HepG2 (cell line): ENCODE data around the gene CST3. TPM values are rescaled to one million over a fixed set of nuclear protein-coding genes. Genes with fewer than 3 reads are reported as not detected.

Source experiments
- ARID4A ChIP-seq: sonication (generic); formaldehyde crosslinking; IDR thresholded peaks from 2 replicates; pipeline ENCODE4 v1.5.0; 2020; ENCODE audit warnings: mild to moderate bottlenecking, missing genetic modification reagents, borderline replicate concordance
- CBX5 ChIP-seq: sonication (generic); formaldehyde crosslinking; IDR thresholded peaks from 2 replicates; pipeline ENCODE4 v1.4.0; 2020; ENCODE audit warnings: missing genetic modification reagents, borderline replicate concordance
- GABPB1 ChIP-seq: IDR thresholded peaks from 2 replicates; pipeline ENCODE4 v1.6.1; 2016; ENCODE audit warnings: mild to moderate bottlenecking, missing genetic modification reagents, moderate library complexity, missing compliant biosample characterization
- HBP1 ChIP-seq: IDR thresholded peaks from 2 replicates; pipeline ENCODE4 v1.6.1; 2016; ENCODE audit warnings: low read depth, control low read depth
- KAT7 ChIP-seq: IDR thresholded peaks from 2 replicates; pipeline ENCODE4 v1.6.1; 2018; ENCODE audit warnings: borderline replicate concordance, missing compliant biosample characterization
- KLF12 ChIP-seq: sonication (generic); formaldehyde crosslinking; IDR thresholded peaks from 2 replicates; pipeline ENCODE4 v1.4.0; 2020; ENCODE audit warnings: missing genetic modification reagents, borderline replicate concordance
- KMT2B ChIP-seq: IDR thresholded peaks from 2 replicates; pipeline ENCODE4 v1.6.1; 2016; ENCODE audit warnings: missing genetic modification reagents, missing compliant biosample characterization
- MIXL1 ChIP-seq: IDR thresholded peaks from 2 replicates; pipeline ENCODE4 v1.6.1; 2016
- NRL ChIP-seq: sonication (generic); formaldehyde crosslinking; IDR thresholded peaks from 2 replicates; pipeline ENCODE4 v1.5.0; 2020; ENCODE audit warnings: missing genetic modification reagents, mild to moderate bottlenecking, moderate library complexity, borderline replicate concordance
- POGZ ChIP-seq: sonication (generic); formaldehyde crosslinking; IDR thresholded peaks from 2 replicates; pipeline ENCODE4 v1.4.0; 2020; ENCODE audit warnings: mild to moderate bottlenecking, missing genetic modification reagents
- THAP7 ChIP-seq: sonication (generic); formaldehyde crosslinking; IDR thresholded peaks from 2 replicates; pipeline ENCODE4 v1.8.1; 2023; ENCODE audit warnings: mild to moderate bottlenecking, missing genetic modification reagents
- ZBTB38 ChIP-seq: sonication (generic); formaldehyde crosslinking; IDR thresholded peaks from 2 replicates; pipeline ENCODE4 v1.5.1; 2020; ENCODE audit warnings: mild to moderate bottlenecking, missing genetic modification reagents
- ZBTB7A ChIP-seq: sonication (generic); formaldehyde crosslinking; IDR thresholded peaks from 2 replicates; pipeline ENCODE4 v1.8.0; 2022; ENCODE audit warnings: mild to moderate bottlenecking, missing genetic modification reagents
- ZFP90 ChIP-seq: sonication (generic); formaldehyde crosslinking; IDR thresholded peaks from 2 replicates; pipeline ENCODE4 v1.8.0; 2022; ENCODE audit warnings: missing genetic modification reagents, mild to moderate bottlenecking, inconsistent platforms, borderline replicate concordance
- ZNF281 ChIP-seq: sonication (generic); formaldehyde crosslinking; IDR thresholded peaks from 2 replicates; pipeline ENCODE4 v1.4.0; 2020; ENCODE audit warnings: missing genetic modification reagents, borderline replicate concordance
- ZNF652 ChIP-seq: IDR thresholded peaks from 2 replicates; pipeline ENCODE4 v1.6.1; 2016; ENCODE audit warnings: low read depth, borderline replicate concordance
- ZNF768 ChIP-seq: sonication (generic); formaldehyde crosslinking; IDR thresholded peaks from 2 replicates; pipeline ENCODE4 v1.4.0; 2020; ENCODE audit warnings: missing genetic modification reagents
- ZNF784 ChIP-seq: sonication (generic); formaldehyde crosslinking; IDR thresholded peaks from 2 replicates; pipeline ENCODE4 v1.5.1; 2020; ENCODE audit warnings: missing genetic modification reagents, mild to moderate bottlenecking, borderline replicate concordance
- polyA plus RNA-seq, 8 experiments: library from polyadenylated mRNA; depleted of rRNA in 3 of 8; stranded (reverse) in 7 of 8; unstranded in 1 of 8; fragments of >200 nt; fragmentation: Illumina TruSeq in 4 of 8; extraction: Trizol in 4 of 8; gene quantifications; 2 replicates each; pipeline versions ENCODE4 v1.2.1 to v1.2.3, GENCODE V29; 2011 to 2016; ENCODE audit warnings: low read depth in 4 of 8, missing spikeins in 1 of 8, mixed read lengths in 1 of 8; ENCODE audit not compliant: insufficient read depth in 1 of 8
- total RNA-seq, 5 experiments: library from RNA; depleted of rRNA; stranded (reverse); fragments of >200 nt; fragmentation: Illumina TruSeq; extraction: Trizol; gene quantifications; 2 replicates each; pipeline ENCODE4 v1.2.3, GENCODE V29; 2016; ENCODE audit warnings: low read depth in 1 of 5

CST3 gene
- total and polyA plus RNA-seq, 2 of the 13 experiments (the other 11 are each of a cell fraction or from before 2014, with no cell fraction given) = 690 to 1,005 TPM

- TF ChIP-seq NRL (CRISPR knock-in tag) (peak; percentile 84; the same call in 1 of the 2 replicates), ZBTB7A (0 out of 2 replicates have a peak, but pooled peaks have one; percentile 7), ZNF281 (peak; percentile 98), ZFP90 (CRISPR knock-in tag) (0 out of 2 replicates have a peak, but pooled peaks have one; percentile 18), ZNF768 (peak; percentile 70; the same call in 1 of the 2 replicates), ZNF652 (CRISPR knock-in tag) (peak; percentile 45; the same call in 1 of the 2 replicates), ARID4A (peak; percentile 57; the same call in 1 of the 2 replicates), GABPB1 (CRISPR knock-in tag) (peak; percentile 70), MIXL1 (CRISPR knock-in tag) (peak; percentile 71; the same call in 1 of the 2 replicates), HBP1 (CRISPR knock-in tag) (peak; percentile 71; the same call in 1 of the 2 replicates), ZNF784 (CRISPR knock-in tag) (peak; percentile 60; the same call in 1 of the 2 replicates), THAP7 (CRISPR knock-in tag) (peak; percentile 86; the same call in 1 of the 2 replicates), KMT2B (peak; percentile 60; the same call in 1 of the 2 replicates), KAT7 (peak; percentile 69; the same call in 1 of the 2 replicates), POGZ (peak; percentile 63), CBX5 (CRISPR knock-in tag) (peak; percentile 38; the same call in 1 of the 2 replicates), ZBTB38 (CRISPR knock-in tag) (peak; percentile 40; the same call in 1 of the 2 replicates), KLF12 (CRISPR knock-in tag) (peak; percentile 72; the same call in 1 of the 2 replicates)
Observed at GRCh38 chr20:23620670-23621386, 16.9 kb downstream of the CST3 start (continued).
